IMR-90 (cell line): ENCODE measurements around the gene DENND1A.

ENCODE experiments used
- BHLHE40 ChIP-seq: fragments of 150-350 bp; IDR thresholded peaks from 2 replicates; pipeline ENCODE4 v1.6.1; 2016; ENCODE audit warnings: mild to moderate bottlenecking, low read depth, low read length
- CHD1 ChIP-seq: IDR thresholded peaks from 2 replicates; pipeline ENCODE4 v1.6.1; 2012; ENCODE audit warnings: low read depth, low read length, improper control_type of control experiment
- CTCF ChIP-seq: conservative IDR thresholded peaks from 2 replicates; pipeline ENCODE4 v1.5.1; 2012; ENCODE audit warnings: mild to moderate bottlenecking, low read depth, low read length, improper control_type of control experiment
- MAFK ChIP-seq: IDR thresholded peaks from 2 replicates; pipeline ENCODE4 v1.6.1; 2012; ENCODE audit warnings: low read depth, low read length, improper control_type of control experiment
- MXI1 ChIP-seq: IDR thresholded peaks from 2 replicates; pipeline ENCODE4 v1.6.1; 2012; ENCODE audit warnings: low read depth, mild to moderate bottlenecking, low read length, moderate library complexity, borderline replicate concordance
- POLR2A ChIP-seq: IDR thresholded peaks from 2 replicates; pipeline ENCODE4 v1.6.1; 2012; ENCODE audit warnings: mild to moderate bottlenecking, low read depth, low read length
- RFX5 ChIP-seq: IDR thresholded peaks from 2 replicates; pipeline ENCODE4 v1.8.0; 2012; ENCODE audit warnings: low read depth, mild to moderate bottlenecking, low read length, moderate library complexity
- TF ChIP-seq, protein P1 (sequence below): fragments of 150-350 bp; IDR thresholded peaks from 2 replicates; pipeline ENCODE4 v1.6.1; 2017; ENCODE audit warnings: mild to moderate bottlenecking, antibody characterized with exemption, low read length, low read depth

GRCh38 chr9:123605286-123605685 lies 324.6 kb downstream of the DENND1A start:
- TF ChIP-seq MXI1 (no peak), CTCF (no peak), CHD1 (no peak), MAFK (no peak), RFX5 (no peak), POLR2A (no peak), BHLHE40 (no peak)
- TF ChIP-seq, protein P1, sequence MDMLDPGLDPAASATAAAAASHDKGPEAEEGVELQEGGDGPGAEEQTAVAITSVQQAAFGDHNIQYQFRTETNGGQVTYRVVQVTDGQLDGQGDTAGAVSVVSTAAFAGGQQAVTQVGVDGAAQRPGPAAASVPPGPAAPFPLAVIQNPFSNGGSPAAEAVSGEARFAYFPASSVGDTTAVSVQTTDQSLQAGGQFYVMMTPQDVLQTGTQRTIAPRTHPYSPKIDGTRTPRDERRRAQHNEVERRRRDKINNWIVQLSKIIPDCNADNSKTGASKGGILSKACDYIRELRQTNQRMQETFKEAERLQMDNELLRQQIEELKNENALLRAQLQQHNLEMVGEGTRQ = no peak
